Testis (tissue), 2 donors: ENCODE data around the gene TIMM17B.

ENCODE experiments used
- POLR2A ChIP-seq: fragments of 450-650 bp; IDR thresholded peaks from one replicate; pipeline ENCODE4 v1.6.1; 2017; ENCODE audit warnings: antibody characterized with exemption, mild to moderate bottlenecking, moderate library complexity
- TF ChIP-seq, protein P1 (sequence below), 3 experiments: fragments of 450-650 bp in 2 of 3; fragments of 200-600 bp in 1 of 3; sonication (generic) in 1 of 3; IDR thresholded peaks; one replicate each; pipeline ENCODE4 v1.5.1; 2016 to 2019; ENCODE audit warnings: antibody characterized with exemption in 3 of 3, mild to moderate bottlenecking in 2 of 3, moderate library complexity in 1 of 3

DNA sequence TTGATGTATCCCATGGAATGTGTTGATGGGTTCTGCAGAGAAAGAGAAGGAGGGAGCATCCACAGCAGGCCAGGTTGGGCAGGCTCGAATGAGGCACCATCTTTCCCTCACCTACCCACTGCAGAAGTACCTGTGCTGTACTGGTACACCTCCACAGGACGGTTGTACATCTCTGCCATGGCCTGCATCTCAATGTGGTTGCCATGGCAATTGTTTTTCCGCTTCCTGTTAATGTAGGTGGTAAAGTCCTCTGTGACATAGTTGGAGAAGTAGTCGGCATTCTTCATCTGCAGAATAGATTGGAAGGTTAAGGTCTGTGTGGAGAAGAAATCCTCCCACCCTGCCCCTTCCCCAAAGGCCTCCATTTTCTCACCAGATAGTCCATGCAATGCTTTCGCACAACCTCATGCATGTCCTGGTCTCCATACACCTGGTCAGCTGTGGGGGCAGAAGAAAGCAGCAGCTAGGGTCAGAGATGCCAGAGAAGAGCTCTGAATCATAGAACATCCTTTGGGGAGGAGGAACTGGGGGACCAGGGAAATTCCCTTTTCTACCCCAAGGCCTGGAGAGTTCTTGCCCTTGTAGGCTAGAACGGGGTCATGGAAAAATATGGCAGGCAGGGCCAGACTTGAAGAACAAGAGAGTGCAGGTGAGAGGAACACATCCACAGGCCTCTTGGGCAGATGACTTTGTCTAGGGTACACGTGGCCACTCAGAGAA lies 37.2 kb upstream of the TIMM17B start:
- TF ChIP-seq, protein P1, sequence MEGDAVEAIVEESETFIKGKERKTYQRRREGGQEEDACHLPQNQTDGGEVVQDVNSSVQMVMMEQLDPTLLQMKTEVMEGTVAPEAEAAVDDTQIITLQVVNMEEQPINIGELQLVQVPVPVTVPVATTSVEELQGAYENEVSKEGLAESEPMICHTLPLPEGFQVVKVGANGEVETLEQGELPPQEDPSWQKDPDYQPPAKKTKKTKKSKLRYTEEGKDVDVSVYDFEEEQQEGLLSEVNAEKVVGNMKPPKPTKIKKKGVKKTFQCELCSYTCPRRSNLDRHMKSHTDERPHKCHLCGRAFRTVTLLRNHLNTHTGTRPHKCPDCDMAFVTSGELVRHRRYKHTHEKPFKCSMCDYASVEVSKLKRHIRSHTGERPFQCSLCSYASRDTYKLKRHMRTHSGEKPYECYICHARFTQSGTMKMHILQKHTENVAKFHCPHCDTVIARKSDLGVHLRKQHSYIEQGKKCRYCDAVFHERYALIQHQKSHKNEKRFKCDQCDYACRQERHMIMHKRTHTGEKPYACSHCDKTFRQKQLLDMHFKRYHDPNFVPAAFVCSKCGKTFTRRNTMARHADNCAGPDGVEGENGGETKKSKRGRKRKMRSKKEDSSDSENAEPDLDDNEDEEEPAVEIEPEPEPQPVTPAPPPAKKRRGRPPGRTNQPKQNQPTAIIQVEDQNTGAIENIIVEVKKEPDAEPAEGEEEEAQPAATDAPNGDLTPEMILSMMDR (IDR thresholded peaks at IDR 0.05) = no peak
- no peak for TF ChIP-seq POLR2A
